ENCODE measurements around the gene HADHA.

GRCh38 chr2:26238311-26238958 lies 6.0 kb downstream of the HADHA start:
- TF ChIP-seq CTCF (conservative IDR thresholded peaks at IDR 0.05) = no peak
- no peak for TF ChIP-seq ZFX (IDR thresholded peaks at IDR 0.05)

All from C4-2B (cell line).